ENCODE data around the gene RAPGEF3. TPM values are rescaled to one million over a fixed set of nuclear protein-coding genes. Genes with fewer than 3 reads are reported as not detected.
A peak's percentile ranks its signal among the peaks of the same experiment; 100 is the strongest.

The RAPGEF3 gene
- total RNA-seq, 2 experiments from 2014 or later = 0.24 TPM; not detected in 1

GRCh38 chr12:47799357-47799955 is 40.8 kb upstream of the RAPGEF3 start:
- POLR2A ChIA-PET = interaction anchor here (1.0 to 12.2 kb wide), 4 partner anchors 8 to 19 kb away, joined by 3 to 272 read pairs (median 6); partner anchors contain the start of gene HDAC7
- Mint-ChIP-seq H3K4me1 (ENCODE audit: low read depth) (peaks cover 67% of the 10 kb centered on the region), H3K9me3 (ENCODE audit: insufficient read depth) (no peaks in the 10 kb centered on the region), H3K4me3 (no peak overlapping the region), H3K27ac (peak overlapping the region; percentile 72), H3K36me3 (ENCODE audit: low read depth) (peaks cover 48% of the 10 kb centered on the region), H3K27me3 (ENCODE audit: low read depth) (no peaks in the 10 kb centered on the region)
- ATAC-seq = no peak
- CTCF ChIA-PET = interaction anchor here (1.4 to 27.1 kb wide), 4 partner anchors 10 to 35 kb away, joined by 3 to 1049 read pairs (median 75); partner anchors contain the start of gene HDAC7
- DNase-seq = no peak

- no peak for DNase-seq
- Mint-ChIP-seq H3K27ac (peak overlapping the region; percentile 70), H3K4me1 (ENCODE audit: low read depth) (peaks cover 57% of the 10 kb centered on the region), H3K4me3 (no peak overlapping the region), H3K27me3 (ENCODE audit: low read depth) (no peaks in the 10 kb centered on the region), H3K36me3 (ENCODE audit: low read depth) (peaks cover 52% of the 10 kb centered on the region), H3K9me3 (ENCODE audit: insufficient read depth) (no peaks in the 10 kb centered on the region)
- CTCF ChIA-PET = interaction anchor here (1.4 to 27.1 kb wide), 5 partner anchors 9 to 36 kb away, joined by 3 to 1049 read pairs (median 9); no protein-coding TSS in a partner anchor
- POLR2A ChIA-PET = interaction anchor here (1.0 to 2.2 kb wide), 5 partner anchors 9 to 40 kb away, joined by 3 to 10 read pairs (median 6); no protein-coding TSS in a partner anchor
- ATAC-seq = no peak
Observed at GRCh38 chr12:47798382-47798948, 39.8 kb upstream of the RAPGEF3 start.

- peaks cover 47% of the 10 kb centered on the region for H3K4me1 Mint-ChIP-seq (ENCODE audit: low read depth)
- no peaks in the 10 kb centered on the region for H3K9me3 Mint-ChIP-seq (ENCODE audit: insufficient read depth)
- ATAC-seq (peak; percentile 73), DNase-seq (peak; percentile 57)
- peaks cover 56% of the 10 kb centered on the region for H3K36me3 Mint-ChIP-seq (ENCODE audit: low read depth)
- peak overlapping the region; percentile 83 for H3K27ac Mint-ChIP-seq
- H3K4me3 Mint-ChIP-seq = no peak overlapping the region
- ChIA-PET POLR2A (interaction anchor here (0.6 to 1.7 kb wide), 5 partner anchors 10 to 164 kb away, joined by 3 to 10 read pairs (median 6); no protein-coding TSS in a partner anchor), CTCF (interaction anchor here (0.5 to 27.1 kb wide), 11 partner anchors 11 to 131 kb away, joined by 3 to 1049 read pairs (median 4); no protein-coding TSS in a partner anchor)
- H3K27me3 Mint-ChIP-seq (ENCODE audit: low read depth) = no peaks in the 10 kb centered on the region
Observed at GRCh38 chr12:47797441-47797840, 38.8 kb upstream of the RAPGEF3 start.

- no peak for DNase-seq
- Mint-ChIP-seq H3K4me1 (ENCODE audit: low read depth) (peaks cover 32% of the 10 kb centered on the region), H3K27ac (no peak overlapping the region), H3K27me3 (ENCODE audit: low read depth) (no peaks in the 10 kb centered on the region), H3K36me3 (ENCODE audit: low read depth) (peaks cover 55% of the 10 kb centered on the region), H3K4me3 (no peak overlapping the region), H3K9me3 (ENCODE audit: insufficient read depth) (no peaks in the 10 kb centered on the region)
- POLR2A ChIA-PET = interaction anchor here (0.6 kb wide), 1 partner anchor 40 kb away, joined by 3 read pairs; no protein-coding TSS in a partner anchor
- ATAC-seq = no peak
- CTCF ChIA-PET = interaction anchor here (2.1 to 27.1 kb wide), 2 partner anchors 16 to 38 kb away, joined by 5 to 1049 read pairs; no protein-coding TSS in a partner anchor
Observed at GRCh38 chr12:47795814-47796411, 37.2 kb upstream of the RAPGEF3 start.

- Mint-ChIP-seq H3K4me1 (ENCODE audit: low read depth) (peaks cover 25% of the 10 kb centered on the region), H3K4me3 (no peak overlapping the region), H3K27me3 (ENCODE audit: low read depth) (no peaks in the 10 kb centered on the region), H3K27ac (no peak overlapping the region), H3K36me3 (ENCODE audit: low read depth) (peaks cover 59% of the 10 kb centered on the region), H3K9me3 (ENCODE audit: insufficient read depth) (no peaks in the 10 kb centered on the region)
- DNase-seq (no peak), ATAC-seq (no peak)
- POLR2A ChIA-PET = interaction anchor here (0.6 kb wide), 1 partner anchor 978 kb away, joined by 9 read pairs; no protein-coding TSS in a partner anchor
- CTCF ChIA-PET = interaction anchor here (1.2 to 1.3 kb wide), 2 partner anchors 12 to 43 kb away, joined by 3 to 5 read pairs; no protein-coding TSS in a partner anchor
Observed at GRCh38 chr12:47795121-47795813, 36.6 kb upstream of the RAPGEF3 start.

GRCh38 chr12:47794679-47795078 is 36.0 kb upstream of the RAPGEF3 start:
- ChIA-PET POLR2A (no interaction called here), CTCF (interaction anchor here (1.2 to 1.3 kb wide), 2 partner anchors 13 to 44 kb away, joined by 3 to 5 read pairs; no protein-coding TSS in a partner anchor)
- Mint-ChIP-seq H3K27ac (peak overlapping the region; percentile 30), H3K36me3 (ENCODE audit: low read depth) (peaks cover 58% of the 10 kb centered on the region), H3K9me3 (ENCODE audit: insufficient read depth) (no peaks in the 10 kb centered on the region), H3K27me3 (ENCODE audit: low read depth) (no peaks in the 10 kb centered on the region), H3K4me3 (no peak overlapping the region), H3K4me1 (ENCODE audit: low read depth) (peaks cover 21% of the 10 kb centered on the region)
- ATAC-seq (no peak), DNase-seq (no peak)

GRCh38 chr12:47793015-47793681 is 34.5 kb upstream of the RAPGEF3 start:
- Mint-ChIP-seq H3K36me3 (ENCODE audit: low read depth) (peaks cover 63% of the 10 kb centered on the region), H3K9me3 (ENCODE audit: insufficient read depth) (no peaks in the 10 kb centered on the region), H3K4me1 (ENCODE audit: low read depth) (peaks cover 9% of the 10 kb centered on the region), H3K27me3 (ENCODE audit: low read depth) (no peaks in the 10 kb centered on the region), H3K27ac (no peak overlapping the region), H3K4me3 (no peak overlapping the region)
- CTCF ChIA-PET = interaction anchor here (0.6 to 1.6 kb wide), 5 partner anchors 9 to 366 kb away, joined by 3 to 9 read pairs (median 3); partner anchors contain the start of gene TMEM106C
- DNase-seq = no peak
- POLR2A ChIA-PET = no interaction called here
- ATAC-seq = no peak

- no peak overlapping the region for H3K4me3 Mint-ChIP-seq
- H3K9me3 Mint-ChIP-seq (ENCODE audit: insufficient read depth) = no peaks in the 10 kb centered on the region
- ATAC-seq = no peak
- ChIA-PET CTCF (interaction anchor here (1.3 to 2.0 kb wide), 6 partner anchors 10 to 77 kb away, joined by 3 to 9 read pairs (median 6); no protein-coding TSS in a partner anchor), POLR2A (no interaction called here)
- no peak overlapping the region for H3K27ac Mint-ChIP-seq
- H3K36me3 Mint-ChIP-seq (ENCODE audit: low read depth) = peaks cover 68% of the 10 kb centered on the region
- DNase-seq = no peak
- H3K4me1 Mint-ChIP-seq (ENCODE audit: low read depth) = no peaks in the 10 kb centered on the region
- no peaks in the 10 kb centered on the region for H3K27me3 Mint-ChIP-seq (ENCODE audit: low read depth)
Observed at GRCh38 chr12:47791874-47792273, 33.2 kb upstream of the RAPGEF3 start.

GRCh38 chr12:47791351-47791746 is 32.7 kb upstream of the RAPGEF3 start:
- CTCF ChIA-PET = interaction anchor here (1.3 to 4.8 kb wide), 5 partner anchors 11 to 76 kb away, joined by 3 to 18 read pairs (median 6); no protein-coding TSS in a partner anchor
- POLR2A ChIA-PET = interaction anchor here (1.0 kb wide), 1 partner anchor 10 kb away, joined by 3 read pairs; no protein-coding TSS in a partner anchor
- Mint-ChIP-seq H3K4me1 (ENCODE audit: low read depth) (no peaks in the 10 kb centered on the region), H3K27me3 (ENCODE audit: low read depth) (no peaks in the 10 kb centered on the region), H3K4me3 (no peak overlapping the region), H3K27ac (no peak overlapping the region), H3K9me3 (ENCODE audit: insufficient read depth) (no peaks in the 10 kb centered on the region), H3K36me3 (ENCODE audit: low read depth) (peaks cover 73% of the 10 kb centered on the region)
- DNase-seq (no peak), ATAC-seq (no peak)

GRCh38 chr12:47790676-47791350 is 32.1 kb upstream of the RAPGEF3 start:
- Mint-ChIP-seq H3K27ac (peak overlapping the region; percentile 43), H3K27me3 (ENCODE audit: low read depth) (no peaks in the 10 kb centered on the region), H3K4me3 (no peak overlapping the region), H3K36me3 (ENCODE audit: low read depth) (peaks cover 76% of the 10 kb centered on the region), H3K4me1 (ENCODE audit: low read depth) (no peaks in the 10 kb centered on the region), H3K9me3 (ENCODE audit: insufficient read depth) (no peaks in the 10 kb centered on the region)
- CTCF ChIA-PET = interaction anchor here (0.6 to 4.8 kb wide), 7 partner anchors 11 to 76 kb away, joined by 3 to 18 read pairs (median 5); no protein-coding TSS in a partner anchor
- DNase-seq = no peak
- POLR2A ChIA-PET = interaction anchor here (1.0 kb wide), 1 partner anchor 9 kb away, joined by 3 read pairs; no protein-coding TSS in a partner anchor
- no peak for ATAC-seq
